IMR-90 (cell line): ENCODE results near the gene SLC7A9. TPM values are rescaled to one million over a fixed set of nuclear protein-coding genes. Genes with fewer than 3 reads are reported as not detected.

Experiments used
- ATAC-seq: fragments of 200-7000 bp; cut with Tn5 transposase; 2 replicates; pipeline ENCODE4 v1.9.1; 2020; ENCODE audit warnings: low read depth, mild to moderate bottlenecking, moderate library complexity
- BruUV-seq: library from RNA; stranded (reverse); fragments of 400-500 nt; replicated peaks from 2 replicates; lab custom pipeline; 2021; lab: Mats Ljungman, UMichigan
- CTCF ChIA-PET: fragments of 300-600 bp; formaldehyde crosslinking; extraction: SDS; loops from one replicate; lab custom pipeline; 2021; ENCODE audit warnings: antibody characterized with exemption; lab: Yijun Ruan, JAX
- POLR2A ChIA-PET: fragments of 300-600 bp; sonication (Branson Sonifier 250); formaldehyde crosslinking; loops from one replicate; lab custom pipeline; 2022; ENCODE audit warnings: antibody characterized with exemption; ENCODE audit not compliant: unreplicated experiment; lab: Charles Lee
- DNase-seq: peaks from one replicate; pipeline ENCODE4 v3.0.0; 2013
- H2AFZ ChIP-seq: replicated peaks from 2 replicates; pipeline ENCODE3; 2013; ENCODE audit warnings: low read length, mild to moderate bottlenecking; ENCODE audit not compliant: poor library complexity
- H2AK5ac ChIP-seq: 2 replicates; pipeline ENCODE4 v1.6.1; 2013; ENCODE audit warnings: low read depth, low read length, inconsistent platforms
- H2AK9ac ChIP-seq: replicated peaks from 2 replicates; pipeline ENCODE3; 2013; ENCODE audit warnings: mild to moderate bottlenecking, low read depth, low read length, moderate library complexity; ENCODE audit not compliant: poor library complexity
- H2BK120ac ChIP-seq: 2 replicates; pipeline ENCODE4 v1.6.1; 2013; ENCODE audit warnings: low read depth, low read length, inconsistent platforms
- H2BK15ac ChIP-seq: 3 replicates; pipeline ENCODE4 v1.6.1; 2013; ENCODE audit warnings: low read depth, low read length, inconsistent platforms
- H2BK20ac ChIP-seq: 2 replicates; pipeline ENCODE4 v1.6.1; 2013; ENCODE audit warnings: low read depth, mild to moderate bottlenecking, inconsistent platforms, low read length, moderate library complexity
- H2BK5ac ChIP-seq: 2 replicates; pipeline ENCODE4 v1.6.1; 2013; ENCODE audit warnings: mild to moderate bottlenecking, low read depth, low read length, inconsistent platforms; ENCODE audit not compliant: poor library complexity, severe bottlenecking
- H3K14ac ChIP-seq: replicated peaks from 2 replicates; pipeline ENCODE4 v1.6.1; 2013; ENCODE audit warnings: low read depth, low read length, inconsistent platforms
- H3K18ac ChIP-seq: 2 replicates; pipeline ENCODE4 v1.6.1; 2013; ENCODE audit warnings: low read depth, low read length, control low read depth
- H3K23ac ChIP-seq: 2 replicates; pipeline ENCODE4 v1.6.1; 2013; ENCODE audit warnings: low read depth, low read length, inconsistent platforms
- H3K27ac ChIP-seq: 2 replicates; pipeline ENCODE4 v1.5.1; 2013; ENCODE audit warnings: mild to moderate bottlenecking, control low read depth, low read length; ENCODE audit not compliant: insufficient read depth
- H3K27me3 ChIP-seq: 2 replicates; pipeline ENCODE4 v1.6.1; 2013; ENCODE audit warnings: low read length; ENCODE audit not compliant: control insufficient read depth, insufficient read depth
- H3K36me3 ChIP-seq: 2 replicates; pipeline ENCODE4 v1.6.1; 2013; ENCODE audit warnings: low read length, mixed read lengths; ENCODE audit not compliant: control insufficient read depth, insufficient read depth
- H3K4ac ChIP-seq: 2 replicates; pipeline ENCODE4 v1.6.1; 2013; ENCODE audit warnings: low read depth, low read length, inconsistent platforms
- H3K4me1 ChIP-seq: 2 replicates; pipeline ENCODE4 v1.6.1; 2013; ENCODE audit warnings: low read length, mixed read lengths; ENCODE audit not compliant: control insufficient read depth, insufficient read depth
- H3K4me2 ChIP-seq: 2 replicates; pipeline ENCODE4 v1.6.1; 2013; ENCODE audit warnings: low read depth, mild to moderate bottlenecking, control low read depth, low read length, moderate library complexity
- H3K4me3 ChIP-seq: 2 replicates; pipeline ENCODE4 v1.5.1; 2013; ENCODE audit warnings: low read depth, mild to moderate bottlenecking, control low read depth, low read length, moderate library complexity; ENCODE audit not compliant: insufficient read depth
- H3K56ac ChIP-seq: 2 replicates; pipeline ENCODE4 v1.6.1; 2013; ENCODE audit warnings: low read length, inconsistent platforms; ENCODE audit not compliant: insufficient read depth; ENCODE audit errors: extremely low read depth
- H3K79me1 ChIP-seq, 2 experiments: 2 replicates each; pipeline ENCODE4 v1.6.1; 2013; ENCODE audit warnings: low read length in 2 of 2, inconsistent platforms in 1 of 2, low read depth in 1 of 2
- H3K9ac ChIP-seq: 2 replicates; pipeline ENCODE4 v1.6.1; 2013; ENCODE audit warnings: low read depth, low read length, control low read depth
- H3K9me1 ChIP-seq: 2 replicates; pipeline ENCODE4 v1.6.1; 2013; ENCODE audit warnings: low read length, inconsistent platforms; ENCODE audit not compliant: insufficient read depth
- H3K9me3 ChIP-seq: 2 replicates; pipeline ENCODE4 v1.6.1; 2013; ENCODE audit warnings: low read length; ENCODE audit not compliant: control insufficient read depth, insufficient read depth
- H4K20me1 ChIP-seq: 2 replicates; pipeline ENCODE4 v1.6.1; 2013; ENCODE audit warnings: low read length, inconsistent platforms; ENCODE audit not compliant: insufficient read depth
- H4K5ac ChIP-seq: 2 replicates; pipeline ENCODE4 v1.6.1; 2013; ENCODE audit warnings: mild to moderate bottlenecking, low read depth, low read length, control low read depth
- H4K8ac ChIP-seq, 2 experiments: 2 replicates each; pipeline ENCODE4 v1.6.1; 2013; ENCODE audit warnings: low read depth in 2 of 2, low read length in 2 of 2, control low read depth in 1 of 2, inconsistent platforms in 1 of 2
- H4K91ac ChIP-seq: 2 replicates; pipeline ENCODE4 v1.6.1; 2013; ENCODE audit warnings: low read depth, low read length, inconsistent platforms; ENCODE audit not compliant: insufficient read depth
- CHD1 ChIP-seq: IDR thresholded peaks from 2 replicates; pipeline ENCODE4 v1.6.1; 2012; ENCODE audit warnings: low read depth, low read length, improper control_type of control experiment
- MXI1 ChIP-seq: IDR thresholded peaks from 2 replicates; pipeline ENCODE4 v1.6.1; 2012; ENCODE audit warnings: low read depth, mild to moderate bottlenecking, low read length, moderate library complexity, borderline replicate concordance
- NFE2L2 ChIP-seq: fragments of 150-350 bp; IDR thresholded peaks from 2 replicates; pipeline ENCODE4 v1.6.1; 2016; ENCODE audit warnings: low read depth, mild to moderate bottlenecking, low read length
- POLR2A ChIP-seq: IDR thresholded peaks from 2 replicates; pipeline ENCODE4 v1.6.1; 2012; ENCODE audit warnings: mild to moderate bottlenecking, low read depth, low read length
- RCOR1 ChIP-seq: IDR thresholded peaks from 2 replicates; pipeline ENCODE4 v1.6.1; 2012; ENCODE audit warnings: mild to moderate bottlenecking, low read length, improper control_type of control experiment; ENCODE audit not compliant: insufficient replicate concordance
- SMC3 ChIP-seq: fragments of 150-350 bp; IDR thresholded peaks from 2 replicates; pipeline ENCODE4 v1.6.1; 2016; ENCODE audit warnings: low read depth, mild to moderate bottlenecking, antibody characterized with exemption, low read length, moderate library complexity
- whole genome bisulfite sequencing, 2 experiments: methylation state at CpG; one replicate each; pipeline versions ENCODE4 v1.1.5 to v1.1.7; 2013; ENCODE audit warnings: missing lambda C conversion rate in 2 of 2; ENCODE audit not compliant: insufficient read length in 1 of 2; ENCODE audit errors: extremely low coverage in 2 of 2; 5-methylcytosine and 5-hydroxymethylcytosine counted together
- dilution Hi-C: fragments of 300-500 bp; cut with HindIII; formaldehyde crosslinking; loops from one replicate; pipeline ENCODE4 v1.14.3; 2018; ENCODE audit warnings: low sequenced_read_pairs; ENCODE audit not compliant: unreplicated experiment
- in situ Hi-C: fragments of 300-500 bp; cut with MboI; formaldehyde crosslinking; loops from 3 replicates; pipeline ENCODE4 v1.14.3; 2019; ENCODE audit warnings: low sequenced_read_pairs, inconsistent platforms, mixed read lengths
- intact Hi-C: fragments of 100-400 bp; cut with micrococcal nuclease; formaldehyde crosslinking; loops from 2 replicates; pipeline ENCODE4 v1.10.0; 2022
- polyA plus RNA-seq, 3 experiments: library from polyadenylated mRNA; depleted of rRNA; stranded (reverse); fragments of >200 nt; gene quantifications; 2 replicates each; pipeline ENCODE4 v1.2.3, GENCODE V29; 2012; ENCODE audit warnings: low replicate concordance in 1 of 3
- total RNA-seq: library from RNA; depleted of rRNA; stranded (reverse); fragments of >200 nt; gene quantifications from 2 replicates; pipeline ENCODE4 v1.2.3, GENCODE V29; 2012
- TF ChIP-seq, protein P1 (sequence below): fragments of 150-350 bp; IDR thresholded peaks from 2 replicates; pipeline ENCODE4 v1.6.1; 2016; ENCODE audit warnings: low read depth, mild to moderate bottlenecking, low read length, moderate library complexity, borderline replicate concordance
- TF ChIP-seq, protein P2 (sequence below): conservative IDR thresholded peaks from 2 replicates; pipeline ENCODE4 v1.5.1; 2012; ENCODE audit warnings: mild to moderate bottlenecking, low read depth, low read length, improper control_type of control experiment
- TF ChIP-seq, protein P3 (sequence below): fragments of 150-350 bp; IDR thresholded peaks from 2 replicates; pipeline ENCODE4 v1.6.1; 2017; ENCODE audit warnings: mild to moderate bottlenecking, antibody characterized with exemption, low read length, low read depth

SLC7A9 gene
- total and polyA plus RNA-seq, 2 of the 4 experiments (the other 2 are of a cell fraction), result not detected

GRCh38 chr19:32865326-32865725 lies 4.2 kb downstream of the SLC7A9 start:
- intact Hi-C loops, result no loop called here
- Histone ChIP-seq H3K9ac (no peak overlapping the region), H2AK5ac (no peak overlapping the region), H3K79me1 (no peaks in the 10 kb centered on the region), H3K9me1 (no peaks in the 10 kb centered on the region), H2AFZ (no peak overlapping the region), H4K91ac (no peak overlapping the region), H3K18ac (no peak overlapping the region), H3K9me3 (no peaks in the 10 kb centered on the region), H4K5ac (no peak overlapping the region), H3K27me3 (no peaks in the 10 kb centered on the region), H3K56ac (no peak overlapping the region), H2AK9ac (no peak overlapping the region), H3K4me2 (no peak overlapping the region), H3K4me1 (no peaks in the 10 kb centered on the region), H4K20me1 (no peaks in the 10 kb centered on the region), H3K36me3 (no peaks in the 10 kb centered on the region), H2BK120ac (no peak overlapping the region), H2BK5ac (no peak overlapping the region), H3K4me3 (no peak overlapping the region), H2BK20ac (no peak overlapping the region), H3K14ac (no peak overlapping the region), H4K8ac (no peak overlapping the region), H3K4ac (no peak overlapping the region), H3K23ac (no peak overlapping the region), H2BK15ac (no peak overlapping the region), H3K27ac (no peak overlapping the region)
- in situ Hi-C loops, result no loop called here
- dilution Hi-C loops, result no loop called here
- DNase-seq, result no peak
- TF ChIP-seq RCOR1, result no peak
- TF ChIP-seq, protein P1, sequence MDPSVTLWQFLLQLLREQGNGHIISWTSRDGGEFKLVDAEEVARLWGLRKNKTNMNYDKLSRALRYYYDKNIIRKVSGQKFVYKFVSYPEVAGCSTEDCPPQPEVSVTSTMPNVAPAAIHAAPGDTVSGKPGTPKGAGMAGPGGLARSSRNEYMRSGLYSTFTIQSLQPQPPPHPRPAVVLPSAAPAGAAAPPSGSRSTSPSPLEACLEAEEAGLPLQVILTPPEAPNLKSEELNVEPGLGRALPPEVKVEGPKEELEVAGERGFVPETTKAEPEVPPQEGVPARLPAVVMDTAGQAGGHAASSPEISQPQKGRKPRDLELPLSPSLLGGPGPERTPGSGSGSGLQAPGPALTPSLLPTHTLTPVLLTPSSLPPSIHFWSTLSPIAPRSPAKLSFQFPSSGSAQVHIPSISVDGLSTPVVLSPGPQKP, result no peak
- TF ChIP-seq, protein P2, sequence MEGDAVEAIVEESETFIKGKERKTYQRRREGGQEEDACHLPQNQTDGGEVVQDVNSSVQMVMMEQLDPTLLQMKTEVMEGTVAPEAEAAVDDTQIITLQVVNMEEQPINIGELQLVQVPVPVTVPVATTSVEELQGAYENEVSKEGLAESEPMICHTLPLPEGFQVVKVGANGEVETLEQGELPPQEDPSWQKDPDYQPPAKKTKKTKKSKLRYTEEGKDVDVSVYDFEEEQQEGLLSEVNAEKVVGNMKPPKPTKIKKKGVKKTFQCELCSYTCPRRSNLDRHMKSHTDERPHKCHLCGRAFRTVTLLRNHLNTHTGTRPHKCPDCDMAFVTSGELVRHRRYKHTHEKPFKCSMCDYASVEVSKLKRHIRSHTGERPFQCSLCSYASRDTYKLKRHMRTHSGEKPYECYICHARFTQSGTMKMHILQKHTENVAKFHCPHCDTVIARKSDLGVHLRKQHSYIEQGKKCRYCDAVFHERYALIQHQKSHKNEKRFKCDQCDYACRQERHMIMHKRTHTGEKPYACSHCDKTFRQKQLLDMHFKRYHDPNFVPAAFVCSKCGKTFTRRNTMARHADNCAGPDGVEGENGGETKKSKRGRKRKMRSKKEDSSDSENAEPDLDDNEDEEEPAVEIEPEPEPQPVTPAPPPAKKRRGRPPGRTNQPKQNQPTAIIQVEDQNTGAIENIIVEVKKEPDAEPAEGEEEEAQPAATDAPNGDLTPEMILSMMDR, result no peak
- no peak for TF ChIP-seq NFE2L2
- TF ChIP-seq, protein P3, sequence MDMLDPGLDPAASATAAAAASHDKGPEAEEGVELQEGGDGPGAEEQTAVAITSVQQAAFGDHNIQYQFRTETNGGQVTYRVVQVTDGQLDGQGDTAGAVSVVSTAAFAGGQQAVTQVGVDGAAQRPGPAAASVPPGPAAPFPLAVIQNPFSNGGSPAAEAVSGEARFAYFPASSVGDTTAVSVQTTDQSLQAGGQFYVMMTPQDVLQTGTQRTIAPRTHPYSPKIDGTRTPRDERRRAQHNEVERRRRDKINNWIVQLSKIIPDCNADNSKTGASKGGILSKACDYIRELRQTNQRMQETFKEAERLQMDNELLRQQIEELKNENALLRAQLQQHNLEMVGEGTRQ, result no peak
- no peak for TF ChIP-seq CHD1
- TF ChIP-seq POLR2A, result no peak
- TF ChIP-seq SMC3, result no peak
- no peak for TF ChIP-seq MXI1
- WGBS, 2 experiments, result 94% methylated on average over 3 of the region's 6 CpGs; no CpG with 5 or more reads in 1 of the 2 experiments
- ChIA-PET CTCF (interaction anchor here (0.7 kb wide), 1 partner anchor 72 kb away, joined by 5 read pairs; no protein-coding TSS in a partner anchor), POLR2A (no interaction called here)
- no peak for ATAC-seq
- BruUV-seq, result no TSS peak
